Heart left ventricle (tissue), 16 donors: ENCODE data around the gene SCAF4. TPM values are rescaled to one million over a fixed set of nuclear protein-coding genes. Genes with fewer than 3 reads are reported as not detected.

Experiments
- ATAC-seq, 4 donors: fragments of 200-7000 bp; cut with Tn5 transposase; one replicate each; pipeline ENCODE4 v1.9.1; 2020 to 2022; ENCODE audit warnings: moderate library complexity in 4 of 4, mild to moderate bottlenecking in 3 of 4, moderate number of reproducible peaks in 1 of 4
- DNase-seq, 5 donors: peaks; one replicate each; pipeline ENCODE4 v3.0.0-alpha.2; 2020
- H3K27ac ChIP-seq, 12 donors: fragments of 200-600 bp; sonication (generic) in 4 of 12; one replicate each; pipeline versions ENCODE4 v1.5.0 to v1.8.0; 2016 to 2022; ENCODE audit warnings: mild to moderate bottlenecking in 2 of 12
- H3K27me3 ChIP-seq, 9 donors: fragments of 200-600 bp; sonication (generic) in 2 of 9; one replicate each; pipeline versions ENCODE4 v1.5.1 to v1.8.0; 2016 to 2022; ENCODE audit warnings: mild to moderate bottlenecking in 3 of 9
- H3K36me3 ChIP-seq, 9 donors: fragments of 200-600 bp; sonication (generic) in 2 of 9; one replicate each; pipeline versions ENCODE4 v1.5.0 to v1.8.0; 2018 to 2022; ENCODE audit warnings: mild to moderate bottlenecking in 2 of 9
- H3K4me1 ChIP-seq, 12 donors: fragments of 200-600 bp; sonication (generic) in 4 of 12; one replicate each; pipeline versions ENCODE4 v1.5.0 to v1.8.0; 2016 to 2022; ENCODE audit warnings: mild to moderate bottlenecking in 3 of 12
- H3K4me3 ChIP-seq, 12 donors: fragments of 200-600 bp; sonication (generic) in 4 of 12; one replicate each; pipeline versions ENCODE4 v1.5.0 to v1.8.0; 2017 to 2022; ENCODE audit warnings: mild to moderate bottlenecking in 9 of 12, moderate library complexity in 4 of 12
- H3K9me3 ChIP-seq, 12 donors: fragments of 200-600 bp; sonication (generic) in 4 of 12; one replicate each; pipeline versions ENCODE4 v1.5.0 to v1.8.0; 2016 to 2022; ENCODE audit warnings: mild to moderate bottlenecking in 1 of 12
- POLR2A ChIP-seq, 2 donors: fragments of 450-650 bp; IDR thresholded peaks; one replicate each; pipeline ENCODE4 v1.6.1; 2017; ENCODE audit warnings: antibody characterized with exemption in 2 of 2, mild to moderate bottlenecking in 2 of 2, moderate library complexity in 2 of 2
- WGBS, 4 donors: extraction: QIAGEN DNeasy Blood & Tissue Kit in 2 of 4; methylation state at CpG; one replicate each; pipeline versions ENCODE4 v1.1.5 to v1.1.7; 2013 to 2018; 5-methylcytosine and 5-hydroxymethylcytosine counted together
- intact Hi-C, 10 donors: fragments of 100-400 bp; cut with DNase I; formaldehyde crosslinking; loops; one replicate each; pipeline versions ENCODE4 v1.11.1 to v1.14.2; 2022
- long read RNA-seq, 3 donors: library from polyadenylated mRNA; unstranded; transcript quantifications; one replicate each; pipeline ENCODE4 v2.0.0, GENCODE V29; 2020 to 2021
- polyA plus RNA-seq, 2 donors: library from polyadenylated mRNA; stranded (reverse); fragments of 200-250 nt; gene quantifications; one replicate each; pipeline ENCODE4 v1.2.3, GENCODE V29; 2013
- total RNA-seq, 9 donors: library from RNA; depleted of rRNA in 2 of 9; stranded (reverse); fragments of >200 nt in 2 of 9; fragmentation: NEBNext Ultra II Directional in 3 of 9; extraction: Animal tissue kit (Norgen Biotek cat#: 25700) in 3 of 9; gene quantifications; one replicate each; pipeline versions ENCODE4 v1.1.0 to v1.2.4, GENCODE V29; 2016 to 2023
- TF ChIP-seq, protein P1 (sequence below), 12 donors: fragments of 200-600 bp; sonication (generic) in 4 of 12; IDR thresholded peaks; one replicate each; pipeline versions ENCODE4 v1.5.0 to v1.8.0; 2018 to 2022; ENCODE audit warnings: antibody characterized with exemption in 12 of 12, mild to moderate bottlenecking in 5 of 12
- donor health status: ischemic (EF 13 %, LVEDD 7.1; RV severe dilation, severe dysfunction).
- donor health status: healthy with polysubstance abuse.
- donor health status: DM: no; HTN: yes; CAD: no.
- donor health status: DM: no; HTN: no; CAD: no.
- donor health status: ischemic (EF 25% LVEDD 6.9; RV normal size, moderate dysfunction).
- donor health status: ischemic (EF 25% LVEDD 5.7; RV mildly dilated, moderate dysfunction).
- donor health status: healthy.
- donor health status: DM: yes; HTN: yes; CAD: no.
- donor health status: ischemic (EF 35%, LVEDD 5.7; RV mildly dilated, moderate dysfunction).
- donor health status: nonischemic (EF 11% LVEDD 7.7; RV severe dilation, severe dysfunction).
- donor health status: DM: yes; HTN: yes; CAD: no.
- donor health status: PGD.
- donor health status: ischemic (EF 29% LVEDD 5.4; RV normal size, mild dysfunction).
- donor health status: nonischemic (EF 23%, LVEDD 6.1; RV moderate dilation, normal function).

Gene SCAF4, protein sequence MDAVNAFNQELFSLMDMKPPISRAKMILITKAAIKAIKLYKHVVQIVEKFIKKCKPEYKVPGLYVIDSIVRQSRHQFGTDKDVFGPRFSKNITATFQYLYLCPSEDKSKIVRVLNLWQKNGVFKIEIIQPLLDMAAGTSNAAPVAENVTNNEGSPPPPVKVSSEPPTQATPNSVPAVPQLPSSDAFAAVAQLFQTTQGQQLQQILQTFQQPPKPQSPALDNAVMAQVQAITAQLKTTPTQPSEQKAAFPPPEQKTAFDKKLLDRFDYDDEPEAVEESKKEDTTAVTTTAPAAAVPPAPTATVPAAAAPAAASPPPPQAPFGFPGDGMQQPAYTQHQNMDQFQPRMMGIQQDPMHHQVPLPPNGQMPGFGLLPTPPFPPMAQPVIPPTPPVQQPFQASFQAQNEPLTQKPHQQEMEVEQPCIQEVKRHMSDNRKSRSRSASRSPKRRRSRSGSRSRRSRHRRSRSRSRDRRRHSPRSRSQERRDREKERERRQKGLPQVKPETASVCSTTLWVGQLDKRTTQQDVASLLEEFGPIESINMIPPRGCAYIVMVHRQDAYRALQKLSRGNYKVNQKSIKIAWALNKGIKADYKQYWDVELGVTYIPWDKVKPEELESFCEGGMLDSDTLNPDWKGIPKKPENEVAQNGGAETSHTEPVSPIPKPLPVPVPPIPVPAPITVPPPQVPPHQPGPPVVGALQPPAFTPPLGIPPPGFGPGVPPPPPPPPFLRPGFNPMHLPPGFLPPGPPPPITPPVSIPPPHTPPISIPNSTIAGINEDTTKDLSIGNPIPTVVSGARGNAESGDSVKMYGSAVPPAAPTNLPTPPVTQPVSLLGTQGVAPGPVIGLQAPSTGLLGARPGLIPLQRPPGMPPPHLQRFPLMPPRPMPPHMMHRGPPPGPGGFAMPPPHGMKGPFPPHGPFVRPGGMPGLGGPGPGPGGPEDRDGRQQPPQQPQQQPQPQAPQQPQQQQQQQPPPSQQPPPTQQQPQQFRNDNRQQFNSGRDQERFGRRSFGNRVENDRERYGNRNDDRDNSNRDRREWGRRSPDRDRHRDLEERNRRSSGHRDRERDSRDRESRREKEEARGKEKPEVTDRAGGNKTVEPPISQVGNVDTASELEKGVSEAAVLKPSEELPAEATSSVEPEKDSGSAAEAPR
- total RNA-seq (10 to 100 TPM in 8 of 9 donors, 1 to 10 TPM in 1; 9.3 to 25.8 (median 17.3) TPM), polyA plus RNA-seq (10 to 100 TPM in 1 of 2 donors, 1 to 10 TPM in 1; 7.8 to 10.2 TPM)
- long read RNA-seq, donor 1, partial matches to known transcripts = 4 of 4 reads
- long read RNA-seq, donor 1, other reads (novel, unspliced or antisense) = 0 of 4 reads
- long read RNA-seq, donor 2, full-length matches to known transcripts = 3 of 12 reads
- long read RNA-seq, donor 2, partial matches to known transcripts = 9 of 12 reads
- long read RNA-seq, donor 2, other reads (novel, unspliced or antisense) = 0 of 12 reads
- long read RNA-seq, donor 3, full-length matches to known transcripts = 3 of 5 reads
- long read RNA-seq, donor 3, partial matches to known transcripts = 1 of 5 reads
- long read RNA-seq, donor 3, other reads (novel, unspliced or antisense) = 1 of 5 reads

DNA sequence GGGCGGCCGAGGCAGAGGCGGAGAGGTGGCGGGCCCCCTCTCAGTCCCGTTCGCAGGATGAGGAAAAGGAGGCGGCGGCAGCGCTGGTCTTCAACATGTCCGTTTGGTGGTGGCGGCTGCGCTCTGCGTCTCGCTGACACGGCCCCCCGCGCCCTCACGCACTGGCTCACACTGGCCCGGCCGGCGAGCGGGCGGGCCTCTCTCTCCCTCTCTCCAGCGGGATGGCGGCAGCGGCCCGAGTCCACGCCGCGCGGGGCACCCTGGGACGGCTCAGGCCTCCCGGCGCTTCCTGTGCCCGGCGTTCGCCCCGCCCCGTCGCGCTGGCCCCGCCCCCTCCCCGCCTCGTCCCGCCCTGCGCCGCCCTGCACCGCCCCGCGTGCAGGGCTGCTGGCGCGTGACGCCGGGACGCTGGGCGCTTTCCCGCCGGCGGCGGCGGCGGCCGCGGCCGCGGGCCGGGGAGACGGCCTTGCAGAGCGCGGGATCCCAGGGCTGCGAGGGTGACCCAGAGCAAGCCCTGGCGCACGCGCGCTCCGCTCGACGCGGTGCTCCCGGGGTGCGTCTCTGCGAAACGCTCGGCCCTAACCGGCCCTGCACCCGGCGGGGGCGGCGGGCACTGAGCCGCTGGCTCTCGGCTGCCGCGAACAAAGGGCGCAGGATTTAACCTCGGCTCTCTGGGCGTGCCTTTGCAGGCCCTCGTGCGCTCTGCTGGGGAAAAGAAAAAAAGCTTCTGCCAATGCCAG lies at the start of gene SCAF4:
TSS of gene SCAF4 (minus strand) at position 262 of the 740 bp plus-strand sequence. CDS start 426 bp downstream, outside the sequence.
- DNase-seq = peak; percentile 90 to 96 (median 93)
- TF ChIP-seq, protein P1, sequence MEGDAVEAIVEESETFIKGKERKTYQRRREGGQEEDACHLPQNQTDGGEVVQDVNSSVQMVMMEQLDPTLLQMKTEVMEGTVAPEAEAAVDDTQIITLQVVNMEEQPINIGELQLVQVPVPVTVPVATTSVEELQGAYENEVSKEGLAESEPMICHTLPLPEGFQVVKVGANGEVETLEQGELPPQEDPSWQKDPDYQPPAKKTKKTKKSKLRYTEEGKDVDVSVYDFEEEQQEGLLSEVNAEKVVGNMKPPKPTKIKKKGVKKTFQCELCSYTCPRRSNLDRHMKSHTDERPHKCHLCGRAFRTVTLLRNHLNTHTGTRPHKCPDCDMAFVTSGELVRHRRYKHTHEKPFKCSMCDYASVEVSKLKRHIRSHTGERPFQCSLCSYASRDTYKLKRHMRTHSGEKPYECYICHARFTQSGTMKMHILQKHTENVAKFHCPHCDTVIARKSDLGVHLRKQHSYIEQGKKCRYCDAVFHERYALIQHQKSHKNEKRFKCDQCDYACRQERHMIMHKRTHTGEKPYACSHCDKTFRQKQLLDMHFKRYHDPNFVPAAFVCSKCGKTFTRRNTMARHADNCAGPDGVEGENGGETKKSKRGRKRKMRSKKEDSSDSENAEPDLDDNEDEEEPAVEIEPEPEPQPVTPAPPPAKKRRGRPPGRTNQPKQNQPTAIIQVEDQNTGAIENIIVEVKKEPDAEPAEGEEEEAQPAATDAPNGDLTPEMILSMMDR (IDR thresholded peaks at IDR 0.05) = no peak
- peak; percentile 59 to 81 for TF ChIP-seq POLR2A (IDR thresholded peaks at IDR 0.05)
- 1 to 4% (median 1%) methylated on average over 8 to 98 of the region's 98 CpGs for WGBS, 4 donors
- Histone ChIP-seq H3K4me3 (peak within 1 kb of the TSS; percentile 70 to 99 (median 90)), H3K9me3 (no peaks in the 10 kb centered on the region), H3K27ac (peak within 1 kb of the TSS; percentile 74 to 98 (median 96)), H3K4me1 (peaks cover 16 to 52% (median 41%) of the 10 kb centered on the region in 12 donors), H3K36me3 (no peaks in the 10 kb centered on the region), H3K27me3 (no peaks in the 10 kb centered on the region)
- intact Hi-C loops = loop anchor here in 1 of 10 donors (5.0 kb wide), 1 partner anchor 75 kb away; the partner anchor contains the start of gene SOD1
- peak; percentile 94 to 95 (median 94) for ATAC-seq

DNA sequence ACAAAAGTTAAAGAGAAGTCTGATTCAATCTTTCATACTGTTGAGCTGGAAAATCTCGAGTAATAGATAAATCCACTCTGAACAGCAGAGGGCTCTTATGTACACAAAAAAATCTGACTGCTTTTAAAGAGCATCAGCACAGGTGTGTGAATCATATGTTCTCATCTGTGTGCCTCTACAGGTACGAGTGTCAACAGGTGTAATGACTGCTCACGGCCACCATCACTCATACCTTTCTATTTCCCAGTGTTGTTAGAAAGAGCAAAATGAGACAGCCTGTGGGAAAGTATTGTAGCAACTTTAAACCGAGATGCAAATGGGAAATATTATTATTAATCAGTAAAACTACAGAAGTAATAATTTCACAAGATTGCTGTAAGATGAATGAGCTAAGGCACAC lies 49.0 kb upstream of the SCAF4 start:
- H3K4me3 ChIP-seq = no peak overlapping the region
- H3K4me1 ChIP-seq = peaks cover 0 to 2% (median 0%) of the 10 kb centered on the region in 12 donors
- H3K27ac ChIP-seq = no peak overlapping the region
- H3K27me3 ChIP-seq = no peaks in the 10 kb centered on the region
- no peak for TF ChIP-seq POLR2A (IDR thresholded peaks at IDR 0.05)
- TF ChIP-seq, protein P1 (IDR thresholded peaks at IDR 0.05) = peak in 1 of 12 donors; percentile 12
- no peaks in the 10 kb centered on the region for H3K36me3 ChIP-seq
- intact Hi-C loops = loop anchor here in 1 of 10 donors (10.0 kb wide), 1 partner anchor 84 kb away; no protein-coding TSS in a partner anchor
- DNase-seq = no peak
- no peaks in the 10 kb centered on the region for H3K9me3 ChIP-seq
- 80 to 85% (median 81%) methylated on average over 4 of the region's 4 CpGs for WGBS, 4 donors
- ATAC-seq = no peak

DNA sequence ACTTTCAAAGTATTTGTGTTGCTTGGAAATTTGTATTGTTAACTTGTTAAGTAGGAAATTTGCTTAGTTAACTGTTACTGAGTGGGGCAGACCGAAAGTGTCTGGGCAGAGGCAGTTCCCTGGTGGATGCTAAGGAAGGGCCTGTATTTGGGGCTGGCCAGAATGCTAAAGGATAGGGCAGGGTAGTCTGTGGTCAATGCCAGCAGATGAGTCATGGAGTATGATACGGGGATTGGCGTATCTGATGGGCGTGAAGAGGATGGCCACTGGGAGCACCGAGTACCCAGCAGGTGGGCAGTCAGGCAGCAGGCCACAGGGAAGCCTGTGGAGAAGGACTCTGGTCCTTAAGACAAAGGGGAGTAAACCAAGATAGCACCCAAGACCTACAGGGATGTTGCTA lies 46.6 kb upstream of the SCAF4 start:
- Histone ChIP-seq H3K27ac (no peak overlapping the region), H3K27me3 (no peaks in the 10 kb centered on the region), H3K9me3 (no peaks in the 10 kb centered on the region), H3K4me1 (no peaks in the 10 kb centered on the region), H3K4me3 (no peak overlapping the region), H3K36me3 (no peaks in the 10 kb centered on the region)
- DNase-seq = no peak
- WGBS, 4 donors = 74 to 99% (median 88%) methylated on average over 5 of the region's 5 CpGs
- no peak for TF ChIP-seq POLR2A (IDR thresholded peaks at IDR 0.05)
- TF ChIP-seq, protein P1 (IDR thresholded peaks at IDR 0.05) = no peak
- intact Hi-C loops = no loop called here
- ATAC-seq = no peak
